ENCODE data around the gene ITFG2. TPM values are rescaled to one million over a fixed set of nuclear protein-coding genes. Genes with fewer than 3 reads are reported as not detected.

The ITFG2 gene
- total RNA-seq, 1 experiment from 2014 or later = 41.6 TPM

GRCh38 chr12:2804393-2805142 is 7.9 kb upstream of the ITFG2 start:
- Histone ChIP-seq H3K56ac (ENCODE audit: insufficient read length, low read depth, low read length) (no peak overlapping the region), H2BK20ac (ENCODE audit: low read depth, low read length, poor library complexity, severe bottlenecking) (no peak overlapping the region), H2AK5ac (ENCODE audit: insufficient read length, low read length) (no peak overlapping the region), H4K91ac (ENCODE audit: insufficient read length, low read depth, low read length) (no peak overlapping the region), H3T11ph (ENCODE audit: low read length) (no peak overlapping the region), H3K23me2 (ENCODE audit: insufficient read length, low read depth, low read length, poor library complexity, severe bottlenecking) (no peaks in the 10 kb centered on the region), H3K4me2 (ENCODE audit: insufficient read depth, insufficient read length, low read length) (no peak overlapping the region), H3K27ac (ENCODE audit: insufficient read length, low read depth, low read length) (no peak overlapping the region), H3K9me3 (ENCODE audit: control insufficient read depth, low read depth, low read length) (no peaks in the 10 kb centered on the region), H3K18ac (ENCODE audit: insufficient read length, low read depth, low read length) (no peak overlapping the region), H2BK12ac (ENCODE audit: insufficient read length, low read depth, low read length) (no peak overlapping the region), H2AFZ (ENCODE audit: low read length) (no peak overlapping the region), H3K79me1 (ENCODE audit: insufficient read depth, low read depth, low read length, poor library complexity, severe bottlenecking) (no peaks in the 10 kb centered on the region), H2BK120ac (ENCODE audit: low read depth, low read length, poor library complexity, severe bottlenecking) (no peak overlapping the region), H4K8ac (replicated peaks; ENCODE audit: insufficient read length, low read depth, low read length) (no peak overlapping the region), H3K23ac (ENCODE audit: insufficient read length, low read depth, low read length) (no peak overlapping the region), H4K5ac (ENCODE audit: insufficient read length, low read depth, low read length) (no peak overlapping the region), H2BK5ac (ENCODE audit: insufficient read length, low read length) (no peak overlapping the region), H3K9ac (ENCODE audit: extremely low read depth, insufficient read length, low read length) (no peak overlapping the region), H3K79me2 (ENCODE audit: insufficient read depth, low read length) (no peaks in the 10 kb centered on the region), H4K20me1 (ENCODE audit: control insufficient read depth, insufficient read depth, insufficient read length) (no peaks in the 10 kb centered on the region), H3K4me1 (ENCODE audit: insufficient read depth, low read length) (no peaks in the 10 kb centered on the region), H2BK15ac (ENCODE audit: low read depth, low read length) (no peak overlapping the region), H3K27me3 (ENCODE audit: insufficient read depth, low read length) (no peaks in the 10 kb centered on the region), H3K4ac (ENCODE audit: low read depth, low read length) (no peak overlapping the region), H3K14ac (ENCODE audit: insufficient read depth, low read length) (no peak overlapping the region)
- no peaks in the 10 kb centered on the region for H3K9me3 Mint-ChIP-seq
- H3K36me3 Mint-ChIP-seq (ENCODE audit: insufficient read depth in 1 of 3, low read depth in 3 of 3) = peaks cover 44 to 76% (median 61%) of the 10 kb centered on the region in 3 experiments
- no peak overlapping the region for H3K4me3 Mint-ChIP-seq
- TF ChIP-seq, protein P1, sequence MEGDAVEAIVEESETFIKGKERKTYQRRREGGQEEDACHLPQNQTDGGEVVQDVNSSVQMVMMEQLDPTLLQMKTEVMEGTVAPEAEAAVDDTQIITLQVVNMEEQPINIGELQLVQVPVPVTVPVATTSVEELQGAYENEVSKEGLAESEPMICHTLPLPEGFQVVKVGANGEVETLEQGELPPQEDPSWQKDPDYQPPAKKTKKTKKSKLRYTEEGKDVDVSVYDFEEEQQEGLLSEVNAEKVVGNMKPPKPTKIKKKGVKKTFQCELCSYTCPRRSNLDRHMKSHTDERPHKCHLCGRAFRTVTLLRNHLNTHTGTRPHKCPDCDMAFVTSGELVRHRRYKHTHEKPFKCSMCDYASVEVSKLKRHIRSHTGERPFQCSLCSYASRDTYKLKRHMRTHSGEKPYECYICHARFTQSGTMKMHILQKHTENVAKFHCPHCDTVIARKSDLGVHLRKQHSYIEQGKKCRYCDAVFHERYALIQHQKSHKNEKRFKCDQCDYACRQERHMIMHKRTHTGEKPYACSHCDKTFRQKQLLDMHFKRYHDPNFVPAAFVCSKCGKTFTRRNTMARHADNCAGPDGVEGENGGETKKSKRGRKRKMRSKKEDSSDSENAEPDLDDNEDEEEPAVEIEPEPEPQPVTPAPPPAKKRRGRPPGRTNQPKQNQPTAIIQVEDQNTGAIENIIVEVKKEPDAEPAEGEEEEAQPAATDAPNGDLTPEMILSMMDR (conservative IDR thresholded peaks at IDR 0.05) = no peak
- no peaks in the 10 kb centered on the region for H3K27me3 Mint-ChIP-seq (ENCODE audit: low read depth)
- DNase-seq = no peak
- H3K27ac Mint-ChIP-seq = no peak overlapping the region; a peak in 1 of 7 replicates
- H3K4me1 Mint-ChIP-seq = no peaks in the 10 kb centered on the region
- WGBS (ENCODE audit: extremely low coverage, insufficient read length, low lambda C conversion rate) = no CpG with 5 or more reads among the region's 5 CpGs
